SK-N-SH treated with all-trans-retinoic acid at 6 μM for 48 hours (cell line): ENCODE results near the gene PHLDB1.

Source experiments
- ATAC-seq: fragments of 200-7000 bp; cut with Tn5 transposase; 3 replicates; pipeline ENCODE4 v1.9.1; 2020; ENCODE audit warnings: mild to moderate bottlenecking, moderate library complexity
- ARNTL ChIP-seq: fragments of 450-650 bp; formaldehyde crosslinking; IDR thresholded peaks from 2 replicates; pipeline ENCODE4 v1.5.0; 2020; ENCODE audit warnings: low read depth, mild to moderate bottlenecking, moderate library complexity, borderline replicate concordance
- CREB5 ChIP-seq: fragments of 250-450 bp; sonication (Bioruptor Pico); IDR thresholded peaks from 2 replicates; pipeline ENCODE4 v1.5.1; 2020; ENCODE audit warnings: low read depth, mild to moderate bottlenecking, moderate library complexity
- CSDC2 ChIP-seq: fragments of 250-450 bp; sonication (Bioruptor Pico); IDR thresholded peaks from 2 replicates; pipeline ENCODE4 v1.5.0; 2020; ENCODE audit warnings: mild to moderate bottlenecking, moderate library complexity
- CSRNP3 ChIP-seq: fragments of 250-450 bp; sonication (Bioruptor Pico); IDR thresholded peaks from 2 replicates; pipeline ENCODE4 v1.5.1; 2021; ENCODE audit warnings: mild to moderate bottlenecking, moderate library complexity
- ESRRG ChIP-seq: fragments of 250-450 bp; sonication (Bioruptor Pico); IDR thresholded peaks from 2 replicates; pipeline ENCODE4 v1.6.1; 2021; ENCODE audit warnings: mild to moderate bottlenecking
- GLIS3 ChIP-seq: fragments of 250-450 bp; sonication (Bioruptor Pico); IDR thresholded peaks from 2 replicates; pipeline ENCODE4 v1.5.0; 2020; ENCODE audit warnings: mild to moderate bottlenecking, moderate library complexity
- ISL1 ChIP-seq: fragments of 250-450 bp; sonication (Bioruptor Pico); IDR thresholded peaks from 2 replicates; pipeline ENCODE4 v2.1.2; 2022; ENCODE audit warnings: mild to moderate bottlenecking, moderate library complexity
- OSR1 ChIP-seq: fragments of 250-450 bp; sonication (Bioruptor Pico); IDR thresholded peaks from 2 replicates; pipeline ENCODE4 v1.8.0; 2022; ENCODE audit warnings: moderate library complexity, mild to moderate bottlenecking, inconsistent platforms
- PATZ1 ChIP-seq: fragments of 250-450 bp; sonication (Bioruptor Pico); IDR thresholded peaks from 2 replicates; pipeline ENCODE4 v1.8.0; 2020; ENCODE audit warnings: mild to moderate bottlenecking, moderate library complexity, borderline replicate concordance
- POU6F1 ChIP-seq: fragments of 250-450 bp; sonication (Bioruptor Pico); IDR thresholded peaks from 2 replicates; pipeline ENCODE4 v1.8.0; 2021; ENCODE audit warnings: low read depth, mild to moderate bottlenecking, moderate library complexity, borderline replicate concordance
- PPARA ChIP-seq: fragments of 250-450 bp; sonication (Bioruptor Pico); IDR thresholded peaks from 2 replicates; pipeline ENCODE4 v1.5.0; 2020; ENCODE audit warnings: mild to moderate bottlenecking, borderline replicate concordance
- SNAI2 ChIP-seq: fragments of 250-450 bp; sonication (Bioruptor Pico); IDR thresholded peaks from 2 replicates; pipeline ENCODE4 v1.5.0; 2020; ENCODE audit warnings: mild to moderate bottlenecking, moderate library complexity
- TOX ChIP-seq: fragments of 250-450 bp; sonication (Bioruptor Pico); IDR thresholded peaks from 2 replicates; pipeline ENCODE4 v1.8.0; 2021; ENCODE audit warnings: mild to moderate bottlenecking, moderate library complexity, borderline replicate concordance
- TSHZ2 ChIP-seq: fragments of 250-450 bp; sonication (Bioruptor Pico); IDR thresholded peaks from 2 replicates; pipeline ENCODE4 v1.5.0; 2020; ENCODE audit warnings: mild to moderate bottlenecking, moderate library complexity
- ZC3H10 ChIP-seq: fragments of 250-450 bp; sonication (Bioruptor Pico); IDR thresholded peaks from 2 replicates; pipeline ENCODE4 v1.5.1; 2021; ENCODE audit warnings: mild to moderate bottlenecking, moderate library complexity
- ZFP3 ChIP-seq: fragments of 250-450 bp; sonication (Bioruptor Pico); IDR thresholded peaks from 2 replicates; pipeline ENCODE4 v1.5.0; 2020; ENCODE audit warnings: mild to moderate bottlenecking, moderate library complexity
- ZFP30 ChIP-seq: fragments of 450-650 bp; formaldehyde crosslinking; IDR thresholded peaks from 2 replicates; pipeline ENCODE4 v1.5.0; 2022; ENCODE audit warnings: mild to moderate bottlenecking, moderate library complexity
- ZNF565 ChIP-seq: fragments of 450-650 bp; formaldehyde crosslinking; conservative IDR thresholded peaks from 2 replicates; pipeline ENCODE4 v1.5.0; 2020; ENCODE audit warnings: low read depth, mild to moderate bottlenecking, moderate library complexity
- ZNF70 ChIP-seq: fragments of 450-650 bp; formaldehyde crosslinking; IDR thresholded peaks from 2 replicates; pipeline ENCODE4 v1.5.0; 2020; ENCODE audit warnings: mild to moderate bottlenecking, moderate library complexity
- ZNF8 ChIP-seq: fragments of 450-650 bp; formaldehyde crosslinking; IDR thresholded peaks from 2 replicates; pipeline ENCODE4 v1.5.0; 2020; ENCODE audit warnings: mild to moderate bottlenecking, moderate library complexity

The PHLDB1 gene

GRCh38 chr11:118651820-118652219, 44.4 kb downstream of the PHLDB1 start:
- no peak for ATAC-seq
- TF ChIP-seq TOX (CRISPR knock-in tag), result no peak
- no peak for TF ChIP-seq SNAI2 (CRISPR knock-in tag)
- no peak for TF ChIP-seq POU6F1 (CRISPR knock-in tag)
- no peak for TF ChIP-seq ARNTL
- TF ChIP-seq ISL1, result no peak
- no peak for TF ChIP-seq GLIS3
- TF ChIP-seq TSHZ2 (CRISPR knock-in tag), result no peak
- no peak for TF ChIP-seq ZNF565 (CRISPR knock-in tag)
- no peak for TF ChIP-seq CSDC2 (CRISPR knock-in tag)
- no peak for TF ChIP-seq OSR1 (CRISPR knock-in tag)
- no peak for TF ChIP-seq CSRNP3 (CRISPR knock-in tag)
- no peak for TF ChIP-seq ZFP3
- no peak for TF ChIP-seq ZC3H10 (CRISPR knock-in tag)
- no peak for TF ChIP-seq PPARA
- no peak for TF ChIP-seq PATZ1
- no peak for TF ChIP-seq ZFP30
- no peak for TF ChIP-seq CREB5 (CRISPR knock-in tag)
- TF ChIP-seq ZNF70 (CRISPR knock-in tag), result no peak
- no peak for TF ChIP-seq ESRRG
- TF ChIP-seq ZNF8 (CRISPR knock-in tag), result no peak
- TF ChIP-seq, all 23 proteins: peak for 0

- no peak for TF ChIP-seq ZC3H10 (CRISPR knock-in tag)
- TF ChIP-seq CSRNP3 (CRISPR knock-in tag), result no peak
- no peak for TF ChIP-seq ISL1
- TF ChIP-seq, all 23 proteins: peak for 0
- ATAC-seq, result no peak; the same call in 1 of the 3 replicates
Measured at GRCh38 chr11:118652681-118653181, 45.3 kb downstream of the PHLDB1 start.

GRCh38 chr11:118653684-118654390, 46.4 kb downstream of the PHLDB1 start:
- no peak for ATAC-seq
- no peak for TF ChIP-seq OSR1 (CRISPR knock-in tag)
- peak; percentile 91 for TF ChIP-seq ZFP3
